Activated T-cell treated with anti-CD3 and anti-CD28 coated beads, Interleukin-2, amount 50 U/mL, for 4 hours (primary cell): ENCODE results near the gene C15orf39. TPM values are rescaled to one million over a fixed set of nuclear protein-coding genes. Genes with fewer than 3 reads are reported as not detected.
"Not testable (repeated sequence)": the region's sequence is repeated elsewhere in the genome, so short reads cannot be mapped to it uniquely, and the experiment has no call there.

Experiments used
- ATAC-seq, 2 donors: fragments of 200-7000 bp; cut with Tn5 transposase; one replicate each; pipeline ENCODE4 v1.10.0; 2021
- DNase-seq: peaks from one replicate; pipeline ENCODE4 v3.0.0-alpha.2; 2020
- H3K27me3 Mint-ChIP-seq: one replicate; pipeline ENCODE4 v1.8.0; 2021; ENCODE audit warnings: low read depth, mixed read lengths
- H3K36me3 Mint-ChIP-seq: one replicate; pipeline ENCODE4 v1.8.0; 2022; ENCODE audit warnings: mixed read lengths; ENCODE audit not compliant: insufficient read depth
- H3K4me1 Mint-ChIP-seq: one replicate; pipeline ENCODE4 v1.8.0; 2021; ENCODE audit warnings: low read depth, mixed read lengths
- H3K4me3 Mint-ChIP-seq: one replicate; pipeline ENCODE4 v1.8.0; 2021; ENCODE audit warnings: mild to moderate bottlenecking, moderate library complexity, mixed read lengths
- H3K9me3 Mint-ChIP-seq: one replicate; pipeline ENCODE4 v1.8.0; 2021; ENCODE audit warnings: mixed read lengths
- total RNA-seq, 3 donors: library from RNA; stranded (reverse); gene quantifications; one replicate each; pipeline ENCODE4 v1.2.1, GENCODE V29; 2021

The C15orf39 gene
- total RNA-seq, 3 donors from 2014 or later = 49.9 to 68.7 (median 62.0) TPM

- not testable (repeated sequence) for H3K9me3 Mint-ChIP-seq, DNase-seq, H3K4me1 Mint-ChIP-seq, ATAC-seq, H3K27me3 Mint-ChIP-seq, H3K4me3 Mint-ChIP-seq, H3K36me3 Mint-ChIP-seq
Measured at GRCh38 chr15:75258620-75259343, 57.1 kb downstream of the C15orf39 start.

GRCh38 chr15:75259873-75260272, 58.2 kb downstream of the C15orf39 start:
- H3K4me1 Mint-ChIP-seq, H3K4me3 Mint-ChIP-seq, DNase-seq, H3K27me3 Mint-ChIP-seq, H3K36me3 Mint-ChIP-seq, ATAC-seq, H3K9me3 Mint-ChIP-seq: not testable (repeated sequence)

Other genes with a start within 250 kb of the C15orf39 start
- gene RPP25, start 245.1 kb upstream of the C15orf39 start, total RNA-seq = 10 to 100 TPM; 10.7 to 15.1 (median 13.3) TPM
- 1 to 10 TPM in 2 of 3 donors, under 1 TPM in 1; 0.90 to 6.7 (median 1.8) TPM for gene SCAMP5, start 206.3 kb upstream of the C15orf39 start, total RNA-seq
- 10 to 100 TPM; 15.4 to 17.9 (median 17.8) TPM for gene PPCDC, start 178.3 kb upstream of the C15orf39 start, total RNA-seq
- gene GOLGA6C, start 56.5 kb downstream of the C15orf39 start, total RNA-seq = not detected
- gene GOLGA6D, start 81.0 kb downstream of the C15orf39 start, total RNA-seq = not detected
- 10 to 100 TPM; 78.3 to 84.4 (median 79.9) TPM for gene COMMD4, start 134.2 kb downstream of the C15orf39 start, total RNA-seq
- gene NEIL1, start 145.2 kb downstream of the C15orf39 start, total RNA-seq = 1 to 10 TPM in 2 of 3 donors, under 1 TPM in 1; 0.79 to 2.1 (median 2.1) TPM
- 100 to 1,000 TPM; 185 to 247 (median 216) TPM for gene MAN2C1, start 166.7 kb downstream of the C15orf39 start, total RNA-seq
- 10 to 100 TPM; 77.8 to 79.2 (median 78.8) TPM for gene SIN3A, start 249.8 kb downstream of the C15orf39 start, total RNA-seq